NCI-H226 (cell line): Measurements from ENCODE around the gene MMP19.
"Not testable (repeated sequence)": the region's sequence is repeated elsewhere in the genome, so short reads cannot be mapped to it uniquely, and the experiment has no call there.

Source experiments
- DNase-seq: peaks from one replicate; pipeline ENCODE4 v3.0.0-alpha.2; 2015

Gene MMP19

GRCh38 chr12:55843431-55843830 is 695 bp upstream of the MMP19 start:
- DNase-seq, result no peak

GRCh38 chr12:55840581-55841351 is 2.0 kb downstream of the MMP19 start:
- DNase-seq, result no peak

DNA sequence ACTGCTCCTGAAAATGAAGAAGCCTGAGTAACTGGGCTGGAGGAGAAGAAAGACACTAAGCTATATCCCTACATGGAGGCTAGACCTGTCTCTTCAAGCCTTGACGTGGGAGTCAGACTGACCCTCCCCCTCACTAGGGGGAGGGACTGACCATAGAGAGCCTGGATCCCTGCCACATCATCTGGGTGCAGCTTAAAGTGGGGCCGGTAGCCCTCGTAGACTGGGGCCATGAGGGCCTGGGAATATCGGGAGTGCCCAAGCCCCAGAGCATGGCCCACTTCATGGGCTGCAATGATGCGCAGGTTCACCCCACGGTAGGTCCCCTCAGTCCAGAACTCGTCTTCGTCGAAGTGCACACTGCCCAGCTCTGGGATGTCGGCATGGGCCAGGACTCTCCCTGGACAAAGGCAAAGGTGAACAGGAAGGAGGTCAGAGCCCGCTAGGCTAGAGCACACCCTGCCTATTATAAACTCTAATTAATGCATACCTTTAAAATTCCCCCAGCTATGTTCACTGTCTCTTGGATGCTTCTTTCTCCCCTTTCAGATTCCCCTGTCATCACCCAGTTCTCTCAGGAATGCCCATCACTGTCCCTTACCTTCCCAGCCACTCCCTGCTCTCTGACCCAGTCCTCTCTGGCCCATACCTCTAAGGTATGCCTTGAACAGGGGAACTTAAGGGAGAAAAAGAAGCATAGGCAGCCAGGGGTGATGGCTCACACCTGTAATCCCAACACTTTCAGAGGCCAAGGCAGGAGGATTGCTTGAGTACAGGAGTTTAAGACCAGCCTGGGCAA is 3.2 kb downstream of the MMP19 start:
- DNase-seq, result no peak

- no peak for DNase-seq
These were observed 4.4 kb downstream of the MMP19 start for GRCh38 chr12:55838361-55838760.

DNA sequence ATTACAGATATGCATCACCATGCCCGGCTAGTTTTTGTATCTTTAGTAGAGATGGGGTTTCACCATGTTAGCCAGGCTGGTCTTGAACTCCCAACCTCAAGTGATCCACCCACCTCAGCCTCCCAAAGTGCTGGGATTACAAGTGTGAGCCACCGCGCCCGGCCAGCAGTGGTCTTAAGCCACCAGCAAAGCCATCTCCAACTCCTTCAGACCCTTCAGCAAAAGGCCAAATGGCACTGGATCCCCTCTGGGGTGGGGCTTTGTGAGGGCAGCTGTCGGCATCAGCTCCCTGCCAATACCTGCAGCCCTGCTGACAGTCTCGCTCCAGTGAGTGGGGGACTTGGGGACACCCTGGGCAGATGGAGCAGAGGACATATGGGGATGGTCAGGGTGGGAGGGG is 8.3 kb downstream of the MMP19 start:
- DNase-seq, result not testable (repeated sequence)

DNA sequence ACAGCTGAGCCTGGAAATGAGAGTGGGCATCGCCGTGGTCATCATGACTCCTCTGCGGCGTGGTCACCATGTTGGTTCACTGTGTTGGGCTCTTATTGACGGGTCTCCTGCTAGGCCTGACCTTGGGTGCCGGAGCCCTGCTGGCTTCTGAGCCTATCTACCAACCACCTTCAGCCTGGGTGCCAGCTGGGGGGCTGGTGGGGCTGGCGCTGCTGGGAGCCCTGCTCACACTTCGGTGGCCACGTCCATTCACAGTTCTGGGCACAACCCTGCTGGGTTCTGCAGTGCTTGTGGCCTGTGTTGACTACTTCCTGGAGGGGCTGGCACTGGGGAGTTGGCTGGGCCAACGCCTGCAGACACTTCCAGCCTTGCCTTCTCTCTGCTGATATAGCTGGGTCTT is 9.7 kb downstream of the MMP19 start:
- no peak for DNase-seq

GRCh38 chr12:55831447-55831815 is 11.3 kb downstream of the MMP19 start:
- no peak for DNase-seq

DNA sequence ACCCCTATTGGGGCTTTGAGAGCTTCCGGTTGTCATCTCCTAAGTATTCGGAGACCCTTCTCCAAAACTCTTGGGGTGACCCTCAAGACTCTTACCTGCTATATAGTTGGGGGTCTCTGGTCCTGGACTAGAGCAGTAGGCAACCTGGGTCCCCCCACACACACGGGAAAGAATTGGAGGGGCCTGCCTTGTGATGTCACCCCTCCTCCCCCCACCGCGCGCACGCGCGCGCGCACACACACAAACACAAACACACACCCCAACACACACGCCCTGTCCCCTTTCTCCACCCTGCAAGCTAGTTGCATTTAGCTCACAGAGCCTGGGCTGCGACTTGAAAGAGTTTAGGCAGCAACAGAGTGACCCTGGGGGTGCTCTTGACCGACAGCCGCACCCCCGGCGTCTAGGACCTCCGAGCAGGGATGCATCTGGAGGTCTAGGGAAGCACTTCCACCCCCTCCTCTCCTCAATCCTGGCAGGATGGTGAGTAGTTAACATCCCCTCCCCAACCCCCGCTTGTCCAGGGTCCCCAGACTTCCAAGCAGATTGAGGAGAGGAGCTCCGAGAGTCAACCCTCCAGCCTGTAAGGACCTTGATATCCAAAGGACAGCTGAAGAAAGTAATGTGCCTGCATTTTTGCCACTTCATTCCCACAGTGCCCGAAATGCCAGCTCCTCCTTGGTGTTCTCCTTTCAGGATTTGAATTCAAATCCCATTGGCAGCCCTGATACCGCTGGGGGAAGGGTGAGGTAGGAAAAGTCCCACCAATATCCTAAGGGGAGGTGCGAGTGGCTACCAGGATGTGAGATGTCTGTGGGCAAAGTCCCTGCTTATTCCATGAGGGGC is 11.9 kb downstream of the MMP19 start:
- DNase-seq, result no peak

DNA sequence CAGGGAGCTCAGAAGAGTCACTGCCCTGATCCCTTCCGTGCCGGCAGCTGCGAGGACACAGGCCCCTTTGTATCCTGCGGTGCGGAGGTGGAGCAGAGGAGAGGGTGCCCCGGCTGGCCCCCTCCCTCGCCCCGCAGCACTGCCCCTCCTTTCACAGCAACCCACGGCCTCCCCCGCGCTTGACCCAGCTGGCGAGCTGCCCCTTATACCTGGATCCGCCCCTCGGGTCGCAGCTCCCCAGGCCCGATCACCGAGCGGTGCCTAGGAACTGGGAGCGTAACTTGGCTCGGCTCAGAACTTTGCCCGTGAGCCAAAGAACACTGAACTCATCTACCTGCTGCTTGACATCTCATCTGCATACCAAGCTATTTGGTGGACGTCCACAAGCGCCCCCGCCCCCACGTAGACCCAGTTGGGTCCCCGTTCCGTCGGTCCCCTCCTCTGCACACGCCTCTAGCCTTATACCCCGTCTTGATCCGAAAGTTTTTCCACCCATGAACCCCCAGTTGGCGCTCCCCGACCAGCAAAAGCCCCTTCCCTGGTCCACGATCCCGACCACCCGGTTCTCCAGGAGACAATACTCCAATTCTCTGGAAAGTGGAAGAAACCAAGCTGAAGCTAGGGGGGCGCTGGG is 12.7 kb downstream of the MMP19 start:
- DNase-seq, result peak; percentile 35

DNA sequence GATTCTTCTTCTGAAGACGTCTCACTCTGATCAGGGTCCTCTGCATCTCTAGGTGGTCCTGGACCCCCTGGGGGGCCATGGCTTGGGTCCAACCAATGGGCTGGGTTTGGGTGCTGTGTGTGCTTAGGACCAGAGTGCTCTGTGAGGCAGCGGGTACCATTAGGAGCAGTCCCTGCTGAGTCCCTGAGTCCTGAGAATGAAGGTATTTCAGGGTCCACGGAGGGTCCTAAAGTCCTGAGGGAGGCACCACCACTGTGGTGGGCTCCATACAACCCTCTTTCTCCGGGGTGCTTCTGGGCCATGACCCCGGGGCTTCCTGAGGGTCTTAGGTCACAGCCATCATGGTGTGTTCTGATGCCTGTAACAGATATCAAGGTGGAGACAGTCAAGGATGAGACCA is 14.4 kb downstream of the MMP19 start:
- DNase-seq, result no peak

- DNase-seq, result no peak
These were observed 14.9 kb downstream of the MMP19 start for GRCh38 chr12:55827806-55828205.

DNA sequence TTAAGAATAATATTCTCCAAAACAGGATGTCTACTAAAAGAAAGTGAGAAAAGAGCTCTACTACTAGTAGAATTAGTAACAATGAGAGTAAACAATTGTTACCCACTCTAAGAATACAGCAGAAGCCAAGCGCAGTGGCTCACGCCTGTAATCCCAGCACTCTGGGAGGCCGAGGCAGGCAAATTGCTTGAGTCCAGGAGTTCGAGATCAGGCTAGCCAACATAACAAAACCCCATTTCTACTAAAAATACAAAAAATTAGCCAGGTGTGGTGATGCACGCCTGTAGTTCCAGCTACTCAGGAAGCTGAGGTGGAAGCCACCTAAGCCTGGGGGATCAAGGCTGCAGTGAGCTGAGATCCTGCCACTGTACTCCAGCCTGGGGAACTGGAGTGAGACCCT is 18.0 kb downstream of the MMP19 start:
- no peak for DNase-seq

DNA sequence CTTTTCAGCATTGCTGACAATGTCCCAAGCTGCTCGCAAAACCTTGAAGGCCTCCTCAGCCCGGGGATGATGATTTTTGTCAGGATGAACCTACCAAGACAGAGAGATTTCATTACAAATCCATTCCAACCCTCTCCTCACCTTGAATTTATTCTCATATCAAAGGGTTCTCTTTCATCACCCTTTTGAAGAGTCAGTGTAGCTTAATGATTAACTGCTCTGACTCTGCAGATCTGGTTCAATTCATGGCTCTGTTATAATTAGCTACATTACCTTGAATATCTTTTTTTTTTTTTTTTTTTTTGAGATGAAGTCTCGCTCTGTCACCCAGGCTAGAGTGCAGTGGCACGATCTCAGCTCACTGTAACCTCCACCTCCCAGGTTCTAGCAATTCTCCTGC is 19.3 kb downstream of the MMP19 start:
- DNase-seq, result no peak

- no peak for DNase-seq
These were observed 20.5 kb downstream of the MMP19 start for GRCh38 chr12:55822228-55822627.

DNA sequence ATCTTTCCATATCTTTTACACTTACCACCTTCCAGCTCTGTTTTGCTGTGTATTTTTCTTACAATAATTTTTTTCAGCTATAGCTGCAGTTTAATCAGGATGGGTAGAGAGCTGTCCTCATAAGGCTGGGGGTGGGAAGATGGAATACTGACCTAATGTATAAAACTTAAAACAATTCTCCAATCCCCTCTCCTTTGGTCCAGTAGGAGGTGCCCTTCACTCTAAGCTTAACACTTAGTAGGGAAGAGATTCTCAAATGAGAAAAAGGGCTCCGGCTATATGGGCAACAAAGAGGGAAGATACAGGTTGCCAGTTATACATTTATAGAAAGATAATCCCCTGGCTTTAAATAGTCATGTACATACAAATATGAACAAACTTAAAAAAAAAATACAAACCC is 22.1 kb downstream of the MMP19 start:
- no peak for DNase-seq

GRCh38 chr12:55818886-55819285 is 23.9 kb downstream of the MMP19 start:
- no peak for DNase-seq

- no peak for DNase-seq
These were observed 24.5 kb downstream of the MMP19 start for GRCh38 chr12:55818140-55818728.

DNA sequence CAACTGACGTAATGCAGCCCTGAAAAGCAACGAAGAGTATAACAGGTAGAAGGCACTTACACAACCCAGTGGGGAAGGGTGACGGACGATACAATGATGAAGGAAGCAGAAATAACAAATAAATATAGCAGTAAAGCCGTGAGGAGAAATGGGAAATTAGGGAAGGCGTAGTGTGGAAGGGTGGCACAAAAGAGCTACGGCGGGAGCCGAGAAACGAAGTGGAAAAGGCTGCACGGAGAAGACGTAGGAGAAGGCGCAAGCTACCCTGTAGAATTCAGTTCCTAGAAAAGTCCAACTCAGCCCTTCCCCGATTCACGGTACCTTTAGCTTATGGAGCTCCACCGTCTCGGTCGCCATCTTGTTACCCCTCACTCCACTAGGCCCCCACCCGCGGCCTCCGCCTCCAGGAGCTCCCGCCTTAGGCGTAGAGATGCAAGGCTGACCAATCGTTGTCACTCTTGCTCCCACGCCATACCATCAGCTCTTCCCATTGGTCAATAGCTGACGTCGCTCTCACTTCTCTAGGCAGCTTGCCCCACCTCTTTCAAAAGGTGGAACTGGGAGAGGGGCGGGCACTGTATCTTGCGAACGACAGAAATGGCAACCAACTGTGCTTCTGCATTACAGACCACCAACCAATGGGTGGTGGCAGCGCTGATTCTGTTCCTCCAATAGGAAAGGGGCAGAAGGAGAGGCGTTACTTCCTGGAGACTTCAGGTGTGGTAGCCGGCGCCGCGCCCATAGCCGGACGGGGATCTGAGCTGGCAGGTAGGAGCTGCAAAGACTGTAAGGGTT is 25.2 kb downstream of the MMP19 start, which contains the start of the genes ORMDL2 and SARNP:
Gene ORMDL2 (plus strand): TSS at position 697 of the 795 bp plus-strand sequence. CDS start 959 bp downstream, outside the sequence.
Gene SARNP (minus strand): TSS at position 380 of the 795 bp plus-strand sequence. CDS start 23 bp downstream, at position 357.
- peak; percentile 100 for DNase-seq

DNA sequence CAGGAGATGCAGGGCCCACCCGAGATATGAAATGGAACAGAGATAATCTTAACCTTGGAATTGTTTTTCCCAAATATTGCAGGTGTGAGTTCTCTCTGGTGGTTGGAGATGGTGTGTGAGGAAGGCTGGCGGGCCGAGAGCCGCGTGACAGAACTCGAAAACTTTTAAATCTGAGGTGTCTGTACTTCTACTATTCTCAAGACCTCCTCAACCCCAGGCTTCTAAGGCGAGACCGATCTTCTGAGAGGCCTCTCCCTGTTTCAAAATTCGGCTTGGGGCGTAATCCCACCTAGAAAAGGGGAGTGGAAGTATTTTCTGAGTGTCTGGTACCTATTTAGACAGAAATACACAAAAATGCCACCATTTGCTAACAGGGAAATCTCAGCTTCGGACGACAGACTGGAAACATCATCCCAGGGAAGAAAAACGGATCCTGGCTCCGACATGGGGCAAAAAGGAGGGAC is 25.8 kb downstream of the MMP19 start:
- DNase-seq, result no peak

- no peak for DNase-seq
These were observed 27.3 kb downstream of the MMP19 start for GRCh38 chr12:55815473-55815872.

DNA sequence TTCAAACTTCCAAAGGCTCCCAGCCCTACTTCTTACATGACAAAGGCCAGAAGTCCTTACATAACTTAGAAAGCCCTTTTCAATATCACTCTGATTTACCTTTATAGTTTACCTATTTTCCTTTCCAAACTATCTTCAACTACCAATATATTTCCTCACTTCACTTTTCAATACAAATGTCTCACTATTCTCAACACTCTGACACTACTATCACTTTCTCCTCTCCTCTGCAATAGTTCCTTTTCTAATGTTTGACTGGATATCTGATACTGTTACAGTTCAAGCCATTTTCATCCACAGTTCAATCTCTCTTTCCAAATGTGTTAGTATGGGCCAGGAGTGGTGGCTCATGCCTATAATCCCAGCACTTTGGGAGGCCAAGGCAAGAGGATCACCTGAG is 28.5 kb downstream of the MMP19 start:
- no peak for DNase-seq
